GM13977 (cell line): ENCODE measurements around the gene SERTAD3.
"Not testable (repeated sequence)": the region's sequence is repeated elsewhere in the genome, so short reads cannot be mapped to it uniquely, and the experiment has no call there.

ENCODE experiments used
- DNase-seq: peaks from one replicate; pipeline ENCODE4 v3.0.0; 2012; ENCODE audit warnings: low spot score
- in situ Hi-C: fragments of 300-500 bp; cut with MboI; formaldehyde crosslinking; loops from one replicate; pipeline ENCODE4 v1.12.0; 2022; ENCODE audit warnings: low sequenced_read_pairs, low pct_unique_long_range_greater_than_20kb, mixed read lengths, inconsistent platforms; ENCODE audit not compliant: unreplicated experiment
- TF ChIP-seq, protein P1 (sequence below): IDR thresholded peaks from 2 replicates; pipeline ENCODE4 v1.5.1; 2012; ENCODE audit warnings: mild to moderate bottlenecking, control low read depth; ENCODE audit not compliant: insufficient read depth; ENCODE audit errors: extremely low read depth, missing control alignments

Gene SERTAD3

DNA sequence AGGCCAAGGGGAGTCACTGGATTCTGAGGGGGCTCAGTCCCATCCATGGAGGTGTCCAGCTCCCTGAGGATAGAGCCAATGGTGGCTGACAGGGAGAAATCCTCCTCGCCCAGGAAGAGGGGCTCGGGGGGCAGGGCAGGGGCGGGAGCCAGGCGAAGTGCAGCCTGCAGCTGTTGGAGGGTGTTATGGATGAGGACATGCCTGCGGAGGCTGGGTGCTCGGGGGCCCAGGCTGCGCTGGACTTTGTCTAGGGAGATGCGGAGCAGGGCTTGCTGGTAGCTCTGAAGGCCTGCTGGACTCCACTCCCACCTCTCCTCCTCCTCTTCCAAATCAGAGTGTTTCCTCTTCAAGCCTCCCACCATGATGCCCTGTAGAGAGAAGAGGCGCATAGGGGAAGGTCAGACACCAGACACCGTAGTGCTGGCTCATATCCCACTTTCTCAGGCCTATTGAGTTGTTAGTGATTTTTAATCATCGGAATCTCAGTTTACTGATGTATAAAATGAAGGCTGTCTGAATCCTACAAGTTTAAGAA, 2.3 kb downstream of the SERTAD3 start:
- DNase-seq: no peak
- in situ Hi-C loops: no loop called here
- TF ChIP-seq, protein P1, sequence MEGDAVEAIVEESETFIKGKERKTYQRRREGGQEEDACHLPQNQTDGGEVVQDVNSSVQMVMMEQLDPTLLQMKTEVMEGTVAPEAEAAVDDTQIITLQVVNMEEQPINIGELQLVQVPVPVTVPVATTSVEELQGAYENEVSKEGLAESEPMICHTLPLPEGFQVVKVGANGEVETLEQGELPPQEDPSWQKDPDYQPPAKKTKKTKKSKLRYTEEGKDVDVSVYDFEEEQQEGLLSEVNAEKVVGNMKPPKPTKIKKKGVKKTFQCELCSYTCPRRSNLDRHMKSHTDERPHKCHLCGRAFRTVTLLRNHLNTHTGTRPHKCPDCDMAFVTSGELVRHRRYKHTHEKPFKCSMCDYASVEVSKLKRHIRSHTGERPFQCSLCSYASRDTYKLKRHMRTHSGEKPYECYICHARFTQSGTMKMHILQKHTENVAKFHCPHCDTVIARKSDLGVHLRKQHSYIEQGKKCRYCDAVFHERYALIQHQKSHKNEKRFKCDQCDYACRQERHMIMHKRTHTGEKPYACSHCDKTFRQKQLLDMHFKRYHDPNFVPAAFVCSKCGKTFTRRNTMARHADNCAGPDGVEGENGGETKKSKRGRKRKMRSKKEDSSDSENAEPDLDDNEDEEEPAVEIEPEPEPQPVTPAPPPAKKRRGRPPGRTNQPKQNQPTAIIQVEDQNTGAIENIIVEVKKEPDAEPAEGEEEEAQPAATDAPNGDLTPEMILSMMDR: no peak

GRCh38 chr19:40438284-40438683, 5.9 kb downstream of the SERTAD3 start:
- in situ Hi-C loops: no loop called here
- DNase-seq: no peak
- TF ChIP-seq, protein P1: no peak

GRCh38 chr19:40433391-40434216, 10.5 kb downstream of the SERTAD3 start:
- TF ChIP-seq, protein P1: no peak
- peak; percentile 83 for DNase-seq
- in situ Hi-C loops: no loop called here

GRCh38 chr19:40432760-40433159, 11.4 kb downstream of the SERTAD3 start:
- DNase-seq, in situ Hi-C loops: not testable (repeated sequence)

- DNase-seq: no peak
- TF ChIP-seq, protein P1: no peak
- in situ Hi-C loops: no loop called here
Measured at GRCh38 chr19:40431698-40432097, 12.4 kb downstream of the SERTAD3 start.

GRCh38 chr19:40430242-40430641, 13.9 kb downstream of the SERTAD3 start:
- in situ Hi-C loops: not testable (repeated sequence)

DNA sequence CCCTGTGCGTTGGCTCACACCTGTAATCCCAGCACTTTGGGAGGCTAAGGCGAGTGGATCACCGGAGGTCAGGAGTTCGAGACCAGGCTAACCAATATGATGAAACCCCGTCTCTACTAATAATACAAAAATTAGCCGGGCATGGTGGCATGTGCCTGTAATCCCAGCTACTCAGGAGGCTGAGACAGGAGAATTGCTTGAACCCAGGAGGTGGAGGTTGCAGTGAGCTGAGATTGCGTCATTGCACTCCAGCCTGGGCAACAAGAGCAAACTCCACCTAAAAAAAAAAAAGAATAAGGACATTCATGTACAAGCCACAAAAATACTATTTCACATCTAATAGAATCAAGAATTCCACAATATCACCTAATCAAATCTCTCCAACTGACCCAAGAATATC, 15.9 kb downstream of the SERTAD3 start:
- in situ Hi-C loops, DNase-seq: not testable (repeated sequence)

More at GRCh38 chr19:40430242-40430641, 13.9 kb downstream of the SERTAD3 start:
- not testable (repeated sequence) for DNase-seq

- TF ChIP-seq, protein P1: peak; percentile 50
- DNase-seq: peak; percentile 99
- in situ Hi-C loops: no loop called here
Measured at GRCh38 chr19:40425450-40426287, 18.5 kb downstream of the SERTAD3 start, which contains the start of gene SERTAD1. TSS of gene SERTAD1 (minus strand) at chr19:40425992. CDS start at chr19:40423546, 2,446 bp downstream.
